Upper lobe of left lung (tissue), 6 donors: ENCODE results near the gene POLD2. TPM values are rescaled to one million over a fixed set of nuclear protein-coding genes. Genes with fewer than 3 reads are reported as not detected.
A peak's percentile ranks its signal among the peaks of the same experiment; 100 is the strongest.

Experiments
- ATAC-seq, 2 donors: fragments of 200-7000 bp; cut with Tn5 transposase; one replicate each; pipeline ENCODE4 v1.9.1; 2022; ENCODE audit warnings: mild to moderate bottlenecking in 2 of 2, moderate library complexity in 2 of 2; ENCODE audit not compliant: low FRiP score in 2 of 2
- DNase-seq, 2 donors: peaks; one replicate each; pipeline ENCODE4 v3.0.0-alpha.2; 2019 to 2020
- H3K27ac ChIP-seq, 4 donors: fragments of 200-600 bp; sonication (generic); one replicate each; pipeline ENCODE4 v1.5.1; 2016 to 2019
- H3K27me3 ChIP-seq, 4 donors: fragments of 200-600 bp; sonication (generic); one replicate each; pipeline ENCODE4 v1.5.1; 2017 to 2019
- H3K36me3 ChIP-seq, 4 donors: fragments of 200-600 bp; sonication (generic); one replicate each; pipeline ENCODE4 v1.5.1; 2016 to 2019
- H3K4me1 ChIP-seq, 4 donors: fragments of 200-600 bp; sonication (generic); one replicate each; pipeline ENCODE4 v1.5.1; 2018 to 2019
- H3K4me3 ChIP-seq, 4 donors: fragments of 200-600 bp; sonication (generic); one replicate each; pipeline ENCODE4 v1.5.1; 2017 to 2019; ENCODE audit warnings: mild to moderate bottlenecking in 2 of 4, moderate library complexity in 1 of 4
- H3K9me3 ChIP-seq, 4 donors: fragments of 200-600 bp; sonication (generic); one replicate each; pipeline ENCODE4 v1.5.1; 2018 to 2019
- EP300 ChIP-seq, 4 donors: sonication (generic); formaldehyde crosslinking; IDR thresholded peaks; one replicate each; pipeline ENCODE4 v1.5.1; 2017; ENCODE audit warnings: antibody characterized with exemption in 4 of 4, control low read depth in 2 of 4
- POLR2A ChIP-seq, 4 donors: fragments of 450-650 bp; IDR thresholded peaks; one replicate each; pipeline ENCODE4 v1.5.1; 2016 to 2017; ENCODE audit warnings: antibody characterized with exemption in 4 of 4, mild to moderate bottlenecking in 2 of 4
- POLR2AphosphoS5 ChIP-seq, 2 donors: sonication (generic); formaldehyde crosslinking; IDR thresholded peaks; one replicate each; pipeline ENCODE4 v1.5.1; 2017; ENCODE audit warnings: antibody characterized with exemption in 2 of 2
- WGBS, 2 donors: methylation state at CpG; one replicate each; pipeline ENCODE4 v1.1.5; 2017 to 2018; 5-methylcytosine and 5-hydroxymethylcytosine counted together
- total RNA-seq, 6 donors: library from RNA; depleted of rRNA in 4 of 6; stranded (reverse); fragments of >200 nt in 4 of 6; gene quantifications; one replicate each; pipeline versions ENCODE4 v1.1.0 to v1.2.1, GENCODE V29; 2016 to 2021
- TF ChIP-seq, protein P1 (sequence below), 6 experiments: fragments of 450-650 bp in 4 of 6; fragments of 200-600 bp in 2 of 6; sonication (generic) in 2 of 6; IDR thresholded peaks; one replicate each; pipeline ENCODE4 v1.5.1; 2016 to 2019; ENCODE audit warnings: antibody characterized with exemption in 6 of 6
- donor health status: DM: no; HTN: no; CAD: no; lungs with moderate emphysema.
- donor health status: DM: no; HTN: yes; CAD: no; lungs with severe emphysema.

POLD2 gene
- total RNA-seq, 6 donors from 2014 or later = 27.2 to 70.1 (median 52.5) TPM

GRCh38 chr7:44073664-44074348 lies 49.5 kb downstream of the POLD2 start:
- Histone ChIP-seq H3K36me3 (peaks cover 18 to 62% (median 43%) of the 10 kb centered on the region in 4 donors), H3K4me3 (peak overlapping the region in 2 of 4 donors; percentile 0 to 11)
- WGBS, 2 donors = 45 to 58% methylated on average over 7 to 21 of the region's 26 CpGs

DNA sequence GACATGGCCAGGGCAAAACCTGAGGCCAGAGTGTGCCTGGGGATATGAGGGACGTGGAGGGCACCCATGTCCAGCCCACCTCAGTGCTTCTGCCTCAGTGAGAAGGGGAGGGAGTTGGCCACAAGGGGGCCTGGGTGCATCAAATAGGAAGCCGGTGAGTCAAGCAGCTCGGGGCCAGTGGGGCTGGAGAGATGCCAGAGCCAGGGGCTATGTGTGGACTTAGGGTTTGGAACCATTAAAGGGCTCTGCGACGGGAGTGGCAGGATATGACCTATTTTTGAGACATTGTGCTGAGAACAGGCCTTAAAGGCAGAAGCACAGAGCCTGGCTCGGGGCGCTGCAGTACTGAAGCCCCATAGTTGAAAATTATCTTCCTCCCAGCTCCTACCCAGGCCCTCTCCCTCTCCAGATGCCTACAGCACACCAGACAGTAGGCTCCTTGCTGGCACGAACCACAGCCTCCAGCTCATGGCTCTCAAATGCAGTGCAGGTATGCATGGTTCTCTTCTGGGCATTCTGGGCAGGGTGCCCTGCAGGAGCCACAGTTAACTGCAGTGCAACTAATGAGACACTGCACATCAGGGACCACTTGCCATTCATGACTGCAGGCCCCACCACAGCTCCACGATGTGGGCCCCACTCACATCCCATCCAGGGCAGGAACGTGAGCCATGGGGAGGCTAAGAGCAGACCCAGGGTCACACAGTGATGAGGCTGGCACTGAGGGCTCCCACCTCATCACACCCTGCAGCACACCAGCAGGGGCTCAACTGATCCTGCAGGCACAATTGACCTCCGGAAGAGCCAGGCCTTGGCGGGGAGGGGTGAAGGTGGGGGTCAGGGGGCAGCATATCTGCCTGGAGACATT lies 50.8 kb downstream of the POLD2 start:
- DNase-seq = peak in 1 of 2 donors; percentile 60
- H3K36me3 ChIP-seq = peaks cover 10 to 50% (median 31%) of the 10 kb centered on the region in 4 donors

More at GRCh38 chr7:44073664-44074348, 49.5 kb downstream of the POLD2 start:
- DNase-seq (peak; percentile 86 to 88), ATAC-seq (peak; percentile 86 to 87)
- TF ChIP-seq EP300 (IDR thresholded peaks at IDR 0.05) (no peak), POLR2A (IDR thresholded peaks at IDR 0.05) (peak in 1 of 4 donors; percentile 57), POLR2AphosphoS5 (IDR thresholded peaks at IDR 0.05) (peak; percentile 50 to 56)
- TF ChIP-seq, protein P1, sequence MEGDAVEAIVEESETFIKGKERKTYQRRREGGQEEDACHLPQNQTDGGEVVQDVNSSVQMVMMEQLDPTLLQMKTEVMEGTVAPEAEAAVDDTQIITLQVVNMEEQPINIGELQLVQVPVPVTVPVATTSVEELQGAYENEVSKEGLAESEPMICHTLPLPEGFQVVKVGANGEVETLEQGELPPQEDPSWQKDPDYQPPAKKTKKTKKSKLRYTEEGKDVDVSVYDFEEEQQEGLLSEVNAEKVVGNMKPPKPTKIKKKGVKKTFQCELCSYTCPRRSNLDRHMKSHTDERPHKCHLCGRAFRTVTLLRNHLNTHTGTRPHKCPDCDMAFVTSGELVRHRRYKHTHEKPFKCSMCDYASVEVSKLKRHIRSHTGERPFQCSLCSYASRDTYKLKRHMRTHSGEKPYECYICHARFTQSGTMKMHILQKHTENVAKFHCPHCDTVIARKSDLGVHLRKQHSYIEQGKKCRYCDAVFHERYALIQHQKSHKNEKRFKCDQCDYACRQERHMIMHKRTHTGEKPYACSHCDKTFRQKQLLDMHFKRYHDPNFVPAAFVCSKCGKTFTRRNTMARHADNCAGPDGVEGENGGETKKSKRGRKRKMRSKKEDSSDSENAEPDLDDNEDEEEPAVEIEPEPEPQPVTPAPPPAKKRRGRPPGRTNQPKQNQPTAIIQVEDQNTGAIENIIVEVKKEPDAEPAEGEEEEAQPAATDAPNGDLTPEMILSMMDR (IDR thresholded peaks at IDR 0.05) = peak in 1 of 6 experiments; percentile 20
- Histone ChIP-seq H3K27me3 (no peaks in the 10 kb centered on the region), H3K27ac (peak overlapping the region; percentile 77 to 90 (median 88)), H3K4me1 (peaks cover 8 to 32% (median 22%) of the 10 kb centered on the region in 4 donors), H3K9me3 (no peaks in the 10 kb centered on the region)

DNA sequence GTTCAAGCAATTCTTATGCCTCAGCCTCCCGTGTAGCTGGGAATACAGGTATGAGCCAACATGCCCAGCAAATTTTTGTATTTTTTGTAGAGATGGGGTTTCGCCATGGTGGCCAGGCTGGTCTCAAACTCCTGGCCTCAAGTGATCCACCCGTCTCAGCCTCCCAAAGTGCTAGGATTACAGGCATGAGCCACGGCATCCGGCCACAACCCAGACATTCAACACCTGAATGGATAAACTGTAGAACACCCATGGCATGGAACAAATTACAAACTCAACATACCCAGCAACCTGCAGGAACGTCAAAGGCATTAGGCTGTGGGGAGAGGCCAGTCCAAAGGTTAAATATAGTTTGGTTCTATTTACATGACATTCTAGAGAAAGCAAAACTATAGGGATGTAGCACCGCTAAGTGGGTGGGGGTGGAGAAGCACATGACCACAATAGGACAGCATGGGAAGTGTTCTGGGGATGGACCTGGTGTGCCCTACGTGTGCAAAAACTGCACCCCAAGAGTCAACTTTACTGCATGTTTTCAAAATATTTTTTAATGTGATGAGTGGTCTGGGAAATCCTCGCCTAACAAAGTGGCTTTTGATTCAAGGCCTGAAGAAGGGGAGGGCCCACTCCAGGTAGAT lies 51.5 kb downstream of the POLD2 start:
- Histone ChIP-seq H3K27ac (peak overlapping the region in 2 of 4 donors; percentile 7 to 8), H3K9me3 (no peaks in the 10 kb centered on the region), H3K36me3 (peaks cover 10 to 43% (median 23%) of the 10 kb centered on the region in 4 donors), H3K27me3 (no peaks in the 10 kb centered on the region), H3K4me3 (no peak overlapping the region), H3K4me1 (peaks cover 8 to 36% (median 22%) of the 10 kb centered on the region in 4 donors)
- 81 to 82% methylated on average over 9 of the region's 9 CpGs for WGBS, 2 donors
- ATAC-seq = no peak
- DNase-seq = no peak
- no peak for TF ChIP-seq POLR2A (IDR thresholded peaks at IDR 0.05)
- no peak for TF ChIP-seq POLR2AphosphoS5 (IDR thresholded peaks at IDR 0.05)
- TF ChIP-seq, protein P1 (IDR thresholded peaks at IDR 0.05) = no peak
- no peak for TF ChIP-seq EP300 (IDR thresholded peaks at IDR 0.05)

More for the DNA sequence above, 50.8 kb downstream of the POLD2 start:
- TF ChIP-seq POLR2AphosphoS5 (IDR thresholded peaks at IDR 0.05) (peak in 1 of 2 donors; percentile 7), EP300 (IDR thresholded peaks at IDR 0.05) (no peak), POLR2A (IDR thresholded peaks at IDR 0.05) (no peak)
- TF ChIP-seq, protein P1 (IDR thresholded peaks at IDR 0.05) = peak; percentile 39 to 62 (median 50)
- peak; percentile 44 to 72 for ATAC-seq
- no peaks in the 10 kb centered on the region for H3K9me3 ChIP-seq
- 48 to 71% methylated on average over 7 to 12 of the region's 12 CpGs for WGBS, 2 donors
- no peaks in the 10 kb centered on the region for H3K27me3 ChIP-seq
- peaks cover 8 to 36% (median 22%) of the 10 kb centered on the region in 4 donors for H3K4me1 ChIP-seq
- H3K4me3 ChIP-seq = no peak overlapping the region
- H3K27ac ChIP-seq = peak overlapping the region in 3 of 4 donors; percentile 87 to 90 (median 89)

GRCh38 chr7:44068054-44068453 lies 55.3 kb downstream of the POLD2 start:
- WGBS, 2 donors = 60 to 62% methylated on average over 6 to 7 of the region's 7 CpGs
- no peak overlapping the region for H3K4me3 ChIP-seq
- no peaks in the 10 kb centered on the region for H3K27me3 ChIP-seq
- DNase-seq (no peak), ATAC-seq (no peak)
- H3K27ac ChIP-seq = no peak overlapping the region
- peaks cover 16 to 46% (median 31%) of the 10 kb centered on the region in 4 donors for H3K4me1 ChIP-seq
- H3K9me3 ChIP-seq = no peaks in the 10 kb centered on the region
- no peak for TF ChIP-seq POLR2AphosphoS5 (IDR thresholded peaks at IDR 0.05)
- TF ChIP-seq, protein P1 (IDR thresholded peaks at IDR 0.05) = no peak
- no peak for TF ChIP-seq POLR2A (IDR thresholded peaks at IDR 0.05)
- TF ChIP-seq EP300 (IDR thresholded peaks at IDR 0.05) = no peak
- H3K36me3 ChIP-seq = peaks cover 0 to 5% (median 2%) of the 10 kb centered on the region in 4 donors
